Keratinocyte (primary cell): ENCODE measurements around the gene ZGRF1.

Experiments
- EZH2 ChIP-seq: IDR thresholded peaks from one replicate; pipeline ENCODE4 v1.6.1; 2012; ENCODE audit warnings: inconsistent platforms, mild to moderate bottlenecking, low read length, moderate library complexity
- TF ChIP-seq, protein P1 (sequence below), 3 experiments: IDR thresholded peaks in 1 of 3; conservative IDR thresholded peaks in 1 of 3; optimal IDR thresholded peaks in 1 of 3; 2 replicates in 2 of 3; 3 replicates in 1 of 3; pipeline versions ENCODE3 to v1.5.1; 2011; ENCODE audit warnings: low read length in 3 of 3, mild to moderate bottlenecking in 3 of 3, moderate library complexity in 2 of 3, control low read depth in 1 of 3, inconsistent platforms in 1 of 3; ENCODE audit not compliant: insufficient read depth in 2 of 3; ENCODE audit errors: extremely low read depth in 1 of 3

GRCh38 chr4:112593438-112594133 lies 43.1 kb downstream of the ZGRF1 start:
- TF ChIP-seq, protein P1, sequence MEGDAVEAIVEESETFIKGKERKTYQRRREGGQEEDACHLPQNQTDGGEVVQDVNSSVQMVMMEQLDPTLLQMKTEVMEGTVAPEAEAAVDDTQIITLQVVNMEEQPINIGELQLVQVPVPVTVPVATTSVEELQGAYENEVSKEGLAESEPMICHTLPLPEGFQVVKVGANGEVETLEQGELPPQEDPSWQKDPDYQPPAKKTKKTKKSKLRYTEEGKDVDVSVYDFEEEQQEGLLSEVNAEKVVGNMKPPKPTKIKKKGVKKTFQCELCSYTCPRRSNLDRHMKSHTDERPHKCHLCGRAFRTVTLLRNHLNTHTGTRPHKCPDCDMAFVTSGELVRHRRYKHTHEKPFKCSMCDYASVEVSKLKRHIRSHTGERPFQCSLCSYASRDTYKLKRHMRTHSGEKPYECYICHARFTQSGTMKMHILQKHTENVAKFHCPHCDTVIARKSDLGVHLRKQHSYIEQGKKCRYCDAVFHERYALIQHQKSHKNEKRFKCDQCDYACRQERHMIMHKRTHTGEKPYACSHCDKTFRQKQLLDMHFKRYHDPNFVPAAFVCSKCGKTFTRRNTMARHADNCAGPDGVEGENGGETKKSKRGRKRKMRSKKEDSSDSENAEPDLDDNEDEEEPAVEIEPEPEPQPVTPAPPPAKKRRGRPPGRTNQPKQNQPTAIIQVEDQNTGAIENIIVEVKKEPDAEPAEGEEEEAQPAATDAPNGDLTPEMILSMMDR (optimal IDR thresholded peaks at IDR 0.05 in 1 of 3, IDR thresholded peaks at IDR 0.05 in 1 of 3, conservative IDR thresholded peaks at IDR 0.05 in 1 of 3; ENCODE audit: extremely low read depth in 1 of 3, insufficient read depth in 2 of 3, low read length in 3 of 3): no peak
- no peak for TF ChIP-seq EZH2
